ENCODE results near the gene UBE2U. TPM values are rescaled to one million over a fixed set of nuclear protein-coding genes. Genes with fewer than 3 reads are reported as not detected.

The UBE2U gene, protein sequence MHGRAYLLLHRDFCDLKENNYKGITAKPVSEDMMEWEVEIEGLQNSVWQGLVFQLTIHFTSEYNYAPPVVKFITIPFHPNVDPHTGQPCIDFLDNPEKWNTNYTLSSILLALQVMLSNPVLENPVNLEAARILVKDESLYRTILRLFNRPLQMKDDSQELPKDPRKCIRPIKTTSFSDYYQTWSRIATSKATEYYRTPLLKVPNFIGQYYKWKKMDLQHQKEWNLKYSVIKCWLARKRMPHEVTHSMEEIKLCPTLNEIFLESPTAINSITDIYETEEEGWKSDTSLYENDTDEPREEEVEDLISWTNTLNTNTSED
- not detected in 2 replicates for total RNA-seq (2014; rRNA removed; shearing (Covaris generic); ENCODE audit: low replicate concordance)

- H3K27me3 ChIP-seq, result no peaks in the 10 kb centered on the region
- no peak within 1 kb of the TSS for H3K4me3 ChIP-seq
- no peaks in the 10 kb centered on the region for H3K36me3 ChIP-seq
- DNase-seq, result no peak
- no peaks in the 10 kb centered on the region for H3K9me3 ChIP-seq
Measured at GRCh38 chr1:64203420-64203819, at the start of gene UBE2U. Gene UBE2U, plus strand, starts transcription at chr1:64203623. Its CDS starts 428 bp downstream, at chr1:64204051.

GRCh38 chr1:64155278-64155677 is 48.1 kb upstream of the UBE2U start:
- no peak overlapping the region for H3K4me3 ChIP-seq
- H3K9me3 ChIP-seq, result no peaks in the 10 kb centered on the region
- H3K36me3 ChIP-seq, result no peaks in the 10 kb centered on the region
- no peaks in the 10 kb centered on the region for H3K27me3 ChIP-seq
- DNase-seq, result no peak

DNA sequence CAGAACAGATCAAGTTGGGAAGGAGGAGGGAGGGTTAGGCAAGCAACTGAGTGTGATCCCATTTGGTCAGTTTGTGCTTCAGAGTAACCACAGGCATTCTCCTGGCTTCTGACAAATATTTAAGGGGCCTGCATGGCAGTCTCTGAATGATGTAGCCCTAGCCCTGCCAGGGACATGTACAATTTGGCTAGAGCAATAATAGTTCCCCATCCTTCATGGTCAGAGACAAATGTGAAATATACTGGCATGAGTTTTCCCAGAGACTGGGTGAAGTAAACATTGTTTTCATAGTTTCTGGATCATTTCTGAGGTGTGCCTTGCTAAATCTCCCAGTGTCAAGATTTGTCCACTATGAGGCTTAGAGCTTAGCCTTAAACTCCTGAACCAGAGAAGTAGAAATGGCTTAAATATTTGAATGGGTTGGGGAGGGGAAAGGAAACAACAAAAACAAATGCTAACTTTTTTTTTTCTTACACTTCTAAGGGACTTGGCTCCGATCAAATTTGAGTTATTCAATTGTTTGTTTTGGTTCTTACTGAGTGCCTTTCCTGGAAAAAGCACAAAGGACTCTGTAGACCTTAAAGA is 42.0 kb upstream of the UBE2U start:
- H3K27me3 ChIP-seq, result no peaks in the 10 kb centered on the region
- DNase-seq, result peak; percentile 65
- H3K36me3 ChIP-seq, result no peaks in the 10 kb centered on the region
- no peak overlapping the region for H3K4me3 ChIP-seq
- H3K9me3 ChIP-seq, result no peaks in the 10 kb centered on the region

GRCh38 chr1:64162151-64162550 is 41.3 kb upstream of the UBE2U start:
- H3K9me3 ChIP-seq, result no peaks in the 10 kb centered on the region
- no peaks in the 10 kb centered on the region for H3K36me3 ChIP-seq
- H3K27me3 ChIP-seq, result no peaks in the 10 kb centered on the region
- no peak overlapping the region for H3K4me3 ChIP-seq
- no peak for DNase-seq

- no peak for DNase-seq
- H3K36me3 ChIP-seq, result no peaks in the 10 kb centered on the region
- no peaks in the 10 kb centered on the region for H3K27me3 ChIP-seq
- H3K9me3 ChIP-seq, result no peaks in the 10 kb centered on the region
- no peak overlapping the region for H3K4me3 ChIP-seq
Measured at GRCh38 chr1:64162804-64163203, 40.6 kb upstream of the UBE2U start.

- Histone ChIP-seq H3K4me3 (no peak overlapping the region), H3K27me3 (no peaks in the 10 kb centered on the region), H3K36me3 (no peaks in the 10 kb centered on the region), H3K9me3 (no peaks in the 10 kb centered on the region)
- DNase-seq, result no peak
Measured at GRCh38 chr1:64163431-64163830, 40.0 kb upstream of the UBE2U start.

DNA sequence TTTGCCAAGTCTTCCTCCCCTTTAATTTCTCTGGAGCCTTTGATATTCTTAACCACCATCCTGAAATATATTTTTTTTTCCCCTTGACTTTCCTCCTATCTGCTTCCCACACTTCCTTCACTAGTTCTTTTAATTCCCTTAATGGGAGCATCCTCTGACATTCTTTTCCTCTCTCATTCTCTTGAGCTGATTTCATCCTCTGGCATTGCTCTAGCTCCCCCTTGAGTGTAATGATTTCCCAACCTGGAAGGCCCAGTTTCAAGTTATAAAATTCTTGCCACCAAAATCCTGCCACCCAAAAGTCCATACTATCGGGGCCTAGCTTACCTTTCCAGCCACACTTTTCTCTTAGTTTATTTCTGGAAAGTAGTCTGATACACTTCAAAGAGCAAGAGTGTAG is 39.5 kb upstream of the UBE2U start:
- Histone ChIP-seq H3K27me3 (no peaks in the 10 kb centered on the region), H3K4me3 (no peak overlapping the region), H3K36me3 (no peaks in the 10 kb centered on the region), H3K9me3 (no peaks in the 10 kb centered on the region)
- DNase-seq, result no peak

DNA sequence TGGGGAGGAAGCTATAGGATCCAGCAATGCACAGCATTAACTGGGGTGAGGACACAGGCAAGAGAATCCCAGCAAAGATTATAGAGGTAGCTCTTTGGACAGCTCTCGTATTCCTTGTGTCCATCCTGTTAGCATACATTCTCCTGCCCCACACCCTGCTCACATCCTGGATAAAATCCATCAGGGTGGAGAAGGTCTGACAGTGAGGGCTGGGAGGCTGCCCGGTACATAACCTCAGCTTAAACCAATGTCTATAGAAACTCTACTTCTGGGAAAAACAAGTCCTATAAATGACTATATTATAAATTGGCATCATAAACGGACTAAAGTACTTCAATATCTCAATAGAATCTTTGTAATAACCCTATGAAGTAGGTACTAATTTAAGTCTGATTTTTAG is 36.8 kb upstream of the UBE2U start:
- DNase-seq, result no peak
- no peaks in the 10 kb centered on the region for H3K36me3 ChIP-seq

GRCh38 chr1:64167176-64167575 is 36.2 kb upstream of the UBE2U start:
- H3K27me3 ChIP-seq, result no peaks in the 10 kb centered on the region
- H3K36me3 ChIP-seq, result no peaks in the 10 kb centered on the region
- DNase-seq, result no peak
- H3K9me3 ChIP-seq, result peaks cover 2% of the 10 kb centered on the region; the same call in 1 of the 2 replicates
- no peak overlapping the region for H3K4me3 ChIP-seq

More for the DNA sequence above, 36.8 kb upstream of the UBE2U start:
- H3K9me3 ChIP-seq, result peaks cover 2% of the 10 kb centered on the region; the same call in 1 of the 2 replicates
- no peaks in the 10 kb centered on the region for H3K27me3 ChIP-seq
- H3K4me3 ChIP-seq, result no peak overlapping the region

DNA sequence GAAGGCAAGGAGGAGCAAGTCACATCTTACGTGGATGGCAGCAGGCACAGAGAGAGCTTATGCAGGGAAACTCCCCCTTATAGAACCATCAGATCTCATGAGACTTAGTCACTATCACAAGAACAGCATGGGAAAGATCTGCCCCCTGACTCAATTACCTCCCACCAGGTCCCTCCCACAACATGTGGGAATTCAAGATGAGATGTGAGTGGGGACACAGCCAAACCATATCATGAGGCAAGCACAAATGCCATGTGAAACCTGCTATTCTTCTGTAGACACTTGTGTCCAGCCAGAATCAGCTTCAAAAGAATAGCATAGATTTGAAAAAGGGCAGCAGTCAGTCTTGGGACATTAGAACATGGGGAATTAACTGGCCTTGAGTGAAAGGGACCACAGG is 32.2 kb upstream of the UBE2U start:
- Histone ChIP-seq H3K36me3 (no peaks in the 10 kb centered on the region), H3K4me3 (no peak overlapping the region), H3K9me3 (peaks cover 2% of the 10 kb centered on the region; the same call in 1 of the 2 replicates), H3K27me3 (no peaks in the 10 kb centered on the region)
- no peak for DNase-seq

- no peaks in the 10 kb centered on the region for H3K27me3 ChIP-seq
- DNase-seq, result no peak
- H3K36me3 ChIP-seq, result no peaks in the 10 kb centered on the region
- no peak overlapping the region for H3K4me3 ChIP-seq
- peaks cover 2% of the 10 kb centered on the region; the same call in 1 of the 2 replicates for H3K9me3 ChIP-seq
Measured at GRCh38 chr1:64171797-64172281, 31.6 kb upstream of the UBE2U start.

DNA sequence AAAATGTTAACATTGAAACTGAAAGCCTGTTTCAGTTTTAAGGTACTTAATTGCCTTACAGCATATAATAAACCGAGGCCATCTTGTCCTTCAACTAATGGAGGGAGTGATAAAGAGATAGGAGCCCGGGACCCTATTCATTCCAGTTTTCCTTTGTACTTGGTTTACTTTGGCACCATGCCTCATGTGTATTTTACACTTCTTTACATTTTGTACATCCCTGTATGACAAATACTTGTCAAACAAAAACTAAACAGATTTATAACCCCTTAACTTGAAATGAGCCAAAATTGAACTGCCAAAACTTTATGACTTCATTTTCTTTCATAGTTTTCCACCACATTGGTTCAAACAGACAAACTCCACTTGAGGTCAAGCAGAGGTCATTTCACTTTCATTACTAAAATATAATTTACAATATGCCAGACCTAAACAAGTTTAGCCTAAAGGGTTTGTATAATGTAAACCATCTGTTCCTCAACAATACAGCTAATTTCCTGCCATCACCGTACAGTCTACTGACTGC is 30.9 kb upstream of the UBE2U start:
- Histone ChIP-seq H3K9me3 (peaks cover 2% of the 10 kb centered on the region; the same call in 1 of the 2 replicates), H3K27me3 (no peaks in the 10 kb centered on the region), H3K4me3 (no peak overlapping the region), H3K36me3 (no peaks in the 10 kb centered on the region)
- DNase-seq, result no peak

- H3K4me3 ChIP-seq, result no peak overlapping the region
- DNase-seq, result no peak
- no peaks in the 10 kb centered on the region for H3K36me3 ChIP-seq
- H3K9me3 ChIP-seq, result peaks cover 2% of the 10 kb centered on the region; the same call in 1 of the 2 replicates
- H3K27me3 ChIP-seq, result no peaks in the 10 kb centered on the region
Measured at GRCh38 chr1:64173336-64173940, 30.0 kb upstream of the UBE2U start.

DNA sequence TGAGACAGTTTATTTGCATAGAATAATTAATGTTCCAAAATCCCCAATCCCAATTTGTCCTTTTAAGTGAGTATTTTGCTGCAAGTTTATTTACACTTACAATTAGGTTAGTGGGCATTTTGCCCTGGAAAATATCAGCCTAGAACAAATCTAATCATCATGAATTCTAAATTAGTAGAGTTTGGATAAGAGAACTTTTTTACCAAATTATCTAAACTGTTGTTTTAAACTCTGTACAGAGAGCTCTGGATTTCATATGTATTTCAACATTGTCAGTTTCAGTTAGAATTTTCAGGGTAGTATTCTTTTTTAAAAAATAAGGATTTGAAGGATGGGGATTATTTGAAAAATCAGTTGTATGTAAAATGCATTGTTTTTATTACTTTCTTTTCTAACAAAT is 27.8 kb upstream of the UBE2U start:
- DNase-seq, result no peak
- no peaks in the 10 kb centered on the region for H3K27me3 ChIP-seq
- H3K4me3 ChIP-seq, result no peak overlapping the region
- no peaks in the 10 kb centered on the region for H3K36me3 ChIP-seq
- no peaks in the 10 kb centered on the region; the same call in 1 of the 2 replicates for H3K9me3 ChIP-seq

GRCh38 chr1:64176659-64177058 is 26.8 kb upstream of the UBE2U start:
- Histone ChIP-seq H3K27me3 (no peaks in the 10 kb centered on the region), H3K4me3 (no peak overlapping the region), H3K9me3 (no peaks in the 10 kb centered on the region; the same call in 1 of the 2 replicates), H3K36me3 (no peaks in the 10 kb centered on the region)
- DNase-seq, result no peak

DNA sequence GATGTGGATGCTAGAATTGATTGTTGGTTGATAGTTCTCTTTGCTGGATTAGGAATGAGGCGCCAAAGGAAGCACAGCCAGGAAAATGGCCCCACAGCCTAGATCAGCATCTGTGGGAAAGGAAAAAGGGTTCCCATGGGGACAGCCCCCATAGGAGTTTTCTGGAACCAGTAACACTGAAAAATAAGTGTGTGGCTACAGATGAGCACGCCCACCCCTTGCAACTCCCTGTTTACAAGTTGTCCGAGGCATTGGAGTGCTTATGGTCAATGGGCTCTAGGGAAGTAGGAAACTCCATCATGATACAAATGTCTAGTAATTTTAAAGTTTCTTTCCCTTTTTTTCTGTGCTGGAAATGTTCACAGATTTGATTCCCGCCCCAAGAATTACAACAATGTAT is 23.8 kb upstream of the UBE2U start:
- no peaks in the 10 kb centered on the region for H3K36me3 ChIP-seq
- no peak for DNase-seq

GRCh38 chr1:64182207-64182606 is 21.2 kb upstream of the UBE2U start:
- Histone ChIP-seq H3K36me3 (no peaks in the 10 kb centered on the region), H3K9me3 (no peaks in the 10 kb centered on the region; the same call in 1 of the 2 replicates), H3K27me3 (no peaks in the 10 kb centered on the region), H3K4me3 (no peak overlapping the region)
- DNase-seq, result no peak

More for the DNA sequence above, 23.8 kb upstream of the UBE2U start:
- Histone ChIP-seq H3K9me3 (no peaks in the 10 kb centered on the region; the same call in 1 of the 2 replicates), H3K27me3 (no peaks in the 10 kb centered on the region), H3K4me3 (no peak overlapping the region)

Measured in MG63 (cell line).